Measurements from ENCODE around the gene MICB.

DNA sequence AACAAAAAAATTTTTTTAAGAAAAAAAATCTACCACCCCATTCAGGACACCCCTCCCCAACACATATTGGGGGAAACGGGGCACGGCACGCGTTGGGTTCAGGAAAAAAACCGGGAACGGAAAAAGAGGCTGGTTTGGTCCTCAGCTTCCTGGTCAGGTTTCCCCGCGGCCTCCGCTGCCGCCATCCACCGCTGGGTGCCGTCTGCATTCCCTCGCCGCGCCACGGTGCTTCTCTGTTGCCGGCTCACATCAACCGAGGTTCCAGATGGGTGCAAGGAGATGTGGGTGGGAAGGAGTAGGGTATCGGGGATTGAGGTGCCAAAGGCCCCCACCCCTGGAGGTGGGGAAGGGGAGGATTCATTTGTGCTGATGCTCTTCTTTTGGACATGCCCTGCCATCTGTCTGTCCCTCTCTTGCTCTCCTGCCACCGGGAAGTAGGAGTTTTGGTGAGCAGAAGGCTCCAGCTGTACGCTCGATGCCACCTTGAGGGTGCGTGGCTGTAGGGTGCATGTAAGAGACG is 36.6 kb downstream of the MICB start:
- no peak for TF ChIP-seq MYC (IDR thresholded peaks at IDR 0.05; ENCODE audit: low read depth, low read length)
- TF ChIP-seq POLR2A (IDR thresholded peaks at IDR 0.05; ENCODE audit: extremely low read depth, insufficient read length) = no peak

All from NB4 (cell line).